Measurements from ENCODE around the gene ABTB1.

Gene ABTB1

DNA sequence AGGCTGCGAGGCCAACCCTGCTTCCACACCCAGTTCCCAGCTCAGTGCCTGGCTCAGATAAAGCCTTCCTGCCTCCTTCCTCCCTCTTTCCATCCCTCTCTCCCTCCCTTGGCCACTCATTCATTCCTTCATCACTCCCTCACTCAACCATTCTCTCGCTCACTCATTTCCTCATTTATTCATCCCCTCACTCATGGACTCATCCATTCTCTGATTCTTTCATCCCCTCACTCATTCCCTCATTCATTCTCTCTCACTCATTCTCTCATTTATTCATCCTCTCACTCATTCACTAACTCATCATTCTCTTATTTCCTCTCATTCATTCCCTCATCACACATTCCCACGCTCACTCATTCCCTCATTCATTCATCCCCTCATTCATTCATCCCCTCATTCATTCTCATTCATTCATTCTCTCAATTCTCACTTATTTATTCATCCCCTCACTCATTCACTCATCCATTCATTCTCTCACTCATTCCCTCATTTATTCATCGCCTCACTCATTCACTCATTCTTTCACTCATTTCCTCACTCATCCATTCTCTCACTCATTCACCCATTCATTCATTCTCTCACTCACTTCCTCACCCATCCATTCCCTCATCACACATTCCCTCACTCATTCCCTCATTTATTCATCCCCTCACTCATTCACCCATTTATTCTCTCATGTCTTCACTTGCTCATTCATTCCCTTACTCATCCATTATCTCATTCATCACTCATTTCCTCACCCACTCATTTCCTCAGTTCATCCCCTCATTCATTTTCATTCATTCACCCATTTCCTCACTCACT lies 13.2 kb downstream of the ABTB1 start:
- no peak overlapping the region for H3K4me3 ChIP-seq (ENCODE audit: low read depth, low read length)

DNA sequence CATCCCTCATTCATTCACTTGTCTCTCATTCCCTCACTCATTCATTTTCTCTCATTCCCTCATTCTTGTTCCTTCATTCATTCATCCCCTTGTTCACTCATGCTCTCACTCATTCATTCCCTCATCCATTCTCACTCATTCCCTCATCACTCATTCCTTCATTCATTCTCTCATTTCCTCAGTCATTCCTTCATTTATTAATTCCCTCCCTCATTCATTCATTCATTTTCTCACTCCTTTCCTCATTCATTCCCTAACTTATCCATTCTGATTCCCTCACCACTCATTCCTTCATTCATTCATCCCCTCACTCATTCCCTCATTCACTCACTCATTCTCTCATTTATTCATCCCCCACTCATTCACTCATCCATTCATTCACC lies 13.8 kb downstream of the ABTB1 start:
- no peak overlapping the region for H3K4me3 ChIP-seq (ENCODE audit: low read depth, low read length)

DNA sequence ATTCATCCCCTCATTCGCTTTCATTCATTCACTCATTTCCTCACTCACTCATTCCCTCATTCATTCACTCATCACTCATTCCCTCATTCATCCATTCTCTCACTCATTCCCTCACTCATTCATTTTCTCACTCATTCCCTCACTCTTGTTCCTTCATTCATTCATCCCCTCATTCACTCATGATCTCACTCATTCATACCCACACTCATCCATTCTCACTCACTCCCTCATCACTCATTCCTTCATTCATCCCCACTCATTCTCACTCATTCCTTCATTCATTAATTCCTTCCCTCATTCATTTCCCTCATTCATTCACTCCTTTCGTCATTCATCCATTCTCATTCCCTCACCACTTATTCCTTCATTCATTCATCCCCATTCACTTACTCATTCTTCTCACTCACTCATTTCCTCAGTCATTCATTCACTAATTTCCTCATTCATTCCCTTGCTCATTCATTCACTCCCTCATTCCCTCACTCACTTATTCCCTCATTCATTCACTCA lies 14.5 kb downstream of the ABTB1 start:
- H3K4me3 ChIP-seq (ENCODE audit: low read depth, low read length), result no peak overlapping the region

GRCh38 chr3:127688022-127688415 lies 15.3 kb downstream of the ABTB1 start:
- no peak overlapping the region for H3K4me3 ChIP-seq (ENCODE audit: low read depth, low read length)

DNA sequence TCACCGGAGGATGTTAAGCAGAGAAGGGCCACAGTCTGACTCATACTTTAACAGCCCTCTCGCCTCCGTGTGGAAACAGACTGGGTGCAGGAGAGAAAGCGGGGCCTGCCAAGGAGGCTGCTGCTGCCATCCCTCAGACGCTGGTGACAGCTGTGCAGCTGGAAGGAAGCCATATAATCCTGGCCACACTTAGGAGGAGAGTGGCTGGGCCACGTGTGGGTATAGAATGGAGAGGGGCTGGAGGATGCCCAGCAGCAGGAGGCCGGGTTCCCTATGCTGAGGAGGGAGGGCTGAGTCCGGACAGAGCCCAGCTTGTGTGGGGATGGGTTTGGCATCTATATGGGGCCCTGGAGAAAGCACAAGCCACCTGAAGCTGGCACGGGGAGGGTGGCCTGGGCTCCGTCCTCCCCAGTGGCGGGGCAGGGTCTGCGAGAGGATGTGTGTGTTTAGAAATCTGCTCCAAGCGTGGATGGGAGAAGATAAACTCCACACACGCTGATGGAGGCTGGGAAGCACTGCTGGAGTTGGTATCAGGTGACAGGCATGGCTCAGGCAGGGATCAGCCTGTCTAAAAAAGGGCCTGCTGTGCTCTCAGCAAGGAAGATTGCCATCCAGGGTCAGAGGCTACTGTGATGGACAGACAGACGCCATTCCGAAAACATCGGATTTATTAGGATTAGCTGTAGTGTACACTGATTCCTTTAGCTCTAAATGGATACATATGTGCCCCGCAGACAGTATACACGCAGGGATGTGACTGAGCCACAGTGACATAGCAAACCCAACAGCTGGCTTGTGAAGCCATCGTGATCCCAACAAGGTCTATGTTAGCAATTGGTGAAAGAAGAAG lies 15.9 kb downstream of the ABTB1 start:
- H3K4me3 ChIP-seq (ENCODE audit: low read depth, low read length), result no peak overlapping the region

DNA sequence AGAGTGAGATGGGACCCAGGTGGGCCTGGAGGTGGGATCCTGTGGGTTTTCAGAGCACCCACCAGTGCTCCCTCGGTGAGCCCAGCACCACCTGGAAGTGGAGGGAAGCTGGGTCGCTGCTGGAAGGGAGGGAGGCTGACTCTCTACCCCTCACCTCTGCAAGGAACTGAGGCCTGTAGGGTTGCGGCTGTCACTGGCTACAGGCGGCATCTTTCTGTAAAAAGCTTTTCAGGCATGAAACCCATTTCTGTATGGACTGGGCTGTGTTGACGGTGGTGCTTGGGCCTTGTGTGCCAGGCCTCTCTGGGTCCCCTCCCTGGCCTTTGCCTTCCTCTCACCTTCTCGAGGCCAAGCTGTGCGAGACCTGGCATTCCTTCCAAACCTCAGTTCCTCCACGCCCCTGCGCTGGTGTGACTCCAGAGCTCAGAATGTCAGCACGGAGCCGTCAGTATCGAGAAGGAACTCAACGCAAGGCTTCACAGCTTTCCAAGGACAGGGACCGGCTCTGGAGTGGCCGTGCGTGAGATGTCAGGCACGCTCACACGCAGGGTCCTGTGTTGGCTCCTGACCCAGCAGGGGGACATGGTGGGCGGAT lies 16.6 kb downstream of the ABTB1 start:
- no peak overlapping the region for H3K4me3 ChIP-seq (ENCODE audit: low read depth, low read length)

DNA sequence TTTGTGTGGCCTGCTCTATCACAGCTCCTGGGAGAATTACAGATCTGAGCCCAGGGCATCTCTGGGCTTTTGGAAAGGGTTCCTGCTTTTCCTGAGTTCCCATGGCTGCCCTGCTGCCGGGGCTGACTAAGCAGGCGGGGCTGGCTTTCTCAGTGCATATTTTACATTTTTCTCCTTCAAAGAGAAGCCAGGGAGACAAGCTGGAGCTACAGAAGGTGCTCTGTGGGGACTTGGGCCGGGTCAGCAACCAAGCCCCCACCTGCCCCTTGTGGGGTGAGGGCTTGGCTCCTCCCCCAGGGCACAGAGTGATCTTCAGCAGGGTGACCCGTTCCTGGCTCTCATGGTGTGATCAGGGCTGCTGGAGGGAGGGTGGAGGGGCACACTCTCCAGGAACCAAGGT lies 17.4 kb downstream of the ABTB1 start:
- no peak overlapping the region for H3K4me3 ChIP-seq (ENCODE audit: low read depth, low read length)

DNA sequence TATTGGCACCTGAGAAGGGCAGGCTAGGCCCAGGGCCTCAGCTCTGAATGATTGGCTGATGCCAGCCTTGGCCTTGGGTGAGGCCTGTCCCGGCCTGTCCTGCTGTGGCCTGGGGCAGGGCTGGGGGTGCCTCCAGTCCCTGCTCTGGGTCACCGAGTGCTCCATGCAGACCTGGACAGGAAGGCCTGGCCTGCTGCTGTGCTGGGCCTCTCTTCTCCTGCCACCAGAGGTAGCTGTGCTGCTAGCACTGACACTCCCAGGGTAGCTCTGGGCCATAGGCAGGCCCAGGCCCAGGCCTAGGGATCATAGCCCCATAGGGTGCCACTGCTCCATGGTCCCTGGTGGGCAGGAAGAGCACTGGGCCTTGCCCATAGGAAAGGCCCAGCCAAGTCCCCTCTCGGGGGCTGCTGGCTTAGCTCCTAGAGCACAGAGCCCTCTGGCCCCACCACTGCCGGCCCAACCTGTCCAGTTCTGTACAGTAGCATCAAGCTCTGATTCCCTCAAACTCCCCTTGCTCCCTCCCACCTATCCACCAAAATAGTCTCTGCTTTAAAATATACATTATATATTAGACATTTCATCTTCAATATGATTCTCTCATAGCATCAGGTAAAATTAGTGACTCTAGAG lies 18.2 kb downstream of the ABTB1 start:
- H3K4me3 ChIP-seq (ENCODE audit: low read depth, low read length), result no peak overlapping the region

GRCh38 chr3:127691489-127691888 lies 18.7 kb downstream of the ABTB1 start:
- H3K4me3 ChIP-seq (ENCODE audit: low read depth, low read length), result no peak overlapping the region

- H3K4me3 ChIP-seq (ENCODE audit: low read depth, low read length), result no peak overlapping the region
Measured at GRCh38 chr3:127691974-127692373, 19.2 kb downstream of the ABTB1 start.

DNA sequence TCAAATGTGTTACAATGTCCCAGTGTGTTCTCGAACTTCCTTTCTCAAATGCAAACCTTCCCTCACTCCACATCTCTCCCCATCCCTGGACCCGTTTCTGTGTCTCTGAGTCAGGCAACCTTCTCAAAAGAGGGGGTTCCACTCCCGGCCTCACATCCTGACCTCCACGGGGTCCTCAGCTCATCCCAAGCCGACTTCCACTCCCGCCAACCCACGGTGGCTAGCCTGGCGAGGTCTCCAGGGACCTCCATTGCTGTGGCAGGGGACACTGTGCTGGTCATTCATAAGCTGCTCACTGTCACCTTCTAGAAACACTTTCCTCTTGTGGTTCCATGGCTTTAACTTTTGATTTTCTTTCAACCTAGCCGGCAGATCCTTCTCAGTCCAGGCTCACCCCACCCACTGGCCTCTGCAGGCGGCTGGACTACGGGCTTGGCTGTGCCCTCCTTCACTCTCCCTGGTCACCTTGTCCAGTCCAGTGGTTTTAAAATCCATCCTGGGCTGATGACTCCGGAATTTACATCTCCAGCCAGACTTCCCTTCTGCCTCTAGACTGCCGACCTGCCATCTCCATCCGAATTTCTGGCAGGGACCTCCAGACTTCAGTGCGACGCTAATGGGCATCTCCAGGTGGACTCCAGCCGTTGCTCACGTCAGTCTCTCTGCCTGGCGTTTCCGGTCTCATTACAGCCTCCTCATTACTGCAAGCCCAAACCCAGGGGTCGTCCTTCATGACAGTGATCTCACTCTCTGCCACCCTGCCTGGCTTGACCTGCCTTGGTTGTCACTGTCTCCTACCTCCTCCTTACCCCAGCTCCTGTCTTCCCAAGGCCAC lies 20.0 kb downstream of the ABTB1 start:
- no peak overlapping the region for H3K4me3 ChIP-seq (ENCODE audit: low read depth, low read length)

GRCh38 chr3:127693336-127693843 lies 20.6 kb downstream of the ABTB1 start:
- no peak overlapping the region for H3K4me3 ChIP-seq (ENCODE audit: low read depth, low read length)

DNA sequence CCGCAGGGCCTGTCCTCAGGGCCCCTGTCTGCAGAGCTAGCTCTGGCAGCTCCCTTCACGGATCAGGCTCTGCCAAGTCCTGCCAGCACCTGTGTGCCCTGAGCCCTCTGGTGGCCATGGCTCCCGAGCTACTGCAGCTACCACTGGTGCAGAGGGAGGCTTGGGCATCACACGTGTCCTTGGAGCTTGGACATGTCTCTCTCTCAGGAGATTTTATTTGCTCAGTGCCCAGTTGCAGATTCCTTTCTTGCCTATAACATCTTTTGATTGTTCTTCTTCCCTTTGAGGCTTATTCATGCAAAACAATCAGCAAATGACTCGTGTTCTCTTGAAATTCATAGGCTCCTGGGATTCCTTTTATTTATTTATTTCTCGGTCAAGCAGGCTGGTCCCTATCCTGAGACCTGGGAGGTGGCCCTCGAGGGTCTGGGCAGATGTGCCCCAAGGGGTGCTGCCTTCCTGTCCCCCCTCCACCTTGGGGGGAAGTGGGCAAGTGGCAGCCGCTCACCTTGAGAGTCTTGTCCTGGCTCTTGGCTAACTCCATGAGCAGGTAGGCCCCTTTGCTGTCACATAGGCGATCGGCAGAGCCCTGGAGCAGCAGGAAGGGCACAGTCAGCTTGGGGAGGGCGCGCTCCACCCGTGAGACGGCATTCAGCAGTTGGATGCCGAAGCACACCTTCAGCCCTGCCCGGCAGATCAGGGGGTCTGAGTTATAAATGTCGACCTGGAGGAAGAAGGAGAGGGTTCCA lies 21.9 kb downstream of the ABTB1 start:
- no peak overlapping the region for H3K4me3 ChIP-seq (ENCODE audit: low read depth, low read length)

GRCh38 chr3:127697551-127698240 lies 24.9 kb downstream of the ABTB1 start:
- H3K4me3 ChIP-seq (ENCODE audit: low read depth, low read length), result no peak overlapping the region

DNA sequence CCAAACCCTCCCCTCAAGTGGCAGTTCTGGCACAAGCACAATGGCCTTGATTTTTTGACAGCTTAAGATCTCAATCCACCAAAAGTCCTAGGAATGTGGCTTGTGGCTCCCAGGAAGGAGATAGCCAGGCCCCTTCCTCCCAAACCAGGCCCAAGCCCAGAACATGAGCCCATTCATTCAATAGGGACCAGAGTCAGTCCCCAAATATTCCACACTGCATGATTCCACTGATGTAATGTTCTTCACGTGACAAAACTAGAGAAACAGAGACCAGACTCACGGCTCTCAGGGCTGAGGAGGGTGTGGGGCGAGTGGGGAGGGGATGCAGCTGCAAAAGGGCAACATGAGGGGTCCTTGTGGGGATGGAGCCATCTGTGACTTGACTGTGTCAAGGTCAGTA lies 25.5 kb downstream of the ABTB1 start:
- no peak overlapping the region for H3K4me3 ChIP-seq (ENCODE audit: low read depth, low read length)

DNA sequence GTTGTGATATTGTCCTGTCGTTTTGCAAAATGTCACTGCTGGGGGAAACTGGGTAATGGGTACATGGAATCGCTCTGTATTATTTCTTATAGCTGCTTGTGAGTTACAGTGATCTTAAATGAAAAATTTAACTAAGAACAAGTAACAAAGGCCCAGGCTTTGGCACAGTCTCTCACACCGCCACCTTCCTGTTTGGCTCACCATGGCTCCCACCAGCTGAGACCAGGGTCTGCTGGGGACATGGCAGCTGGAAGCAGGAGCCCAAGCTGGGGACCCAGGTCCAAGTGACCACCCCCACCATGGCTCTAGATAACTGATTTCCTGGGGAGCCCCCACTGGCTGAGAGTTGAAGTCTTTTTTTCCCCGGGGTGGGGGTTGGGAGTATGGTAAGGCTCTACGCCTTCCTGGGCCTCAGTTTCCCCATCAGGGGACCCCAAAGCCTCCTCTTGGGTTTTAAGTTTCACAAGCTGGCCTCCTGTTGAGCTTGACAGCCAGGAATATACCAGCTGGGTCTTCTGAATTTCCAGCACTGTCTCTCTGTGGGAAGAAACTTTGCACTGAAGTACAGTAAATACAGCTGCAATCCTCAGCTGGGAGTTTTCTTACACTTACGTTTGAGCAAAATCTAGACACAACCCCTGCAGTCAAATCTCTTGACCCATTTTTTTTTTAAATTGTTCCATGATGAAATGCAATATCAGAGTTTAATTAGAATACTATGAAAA lies 26.1 kb downstream of the ABTB1 start:
- H3K4me3 ChIP-seq (ENCODE audit: low read depth, low read length), result no peak overlapping the region

DNA sequence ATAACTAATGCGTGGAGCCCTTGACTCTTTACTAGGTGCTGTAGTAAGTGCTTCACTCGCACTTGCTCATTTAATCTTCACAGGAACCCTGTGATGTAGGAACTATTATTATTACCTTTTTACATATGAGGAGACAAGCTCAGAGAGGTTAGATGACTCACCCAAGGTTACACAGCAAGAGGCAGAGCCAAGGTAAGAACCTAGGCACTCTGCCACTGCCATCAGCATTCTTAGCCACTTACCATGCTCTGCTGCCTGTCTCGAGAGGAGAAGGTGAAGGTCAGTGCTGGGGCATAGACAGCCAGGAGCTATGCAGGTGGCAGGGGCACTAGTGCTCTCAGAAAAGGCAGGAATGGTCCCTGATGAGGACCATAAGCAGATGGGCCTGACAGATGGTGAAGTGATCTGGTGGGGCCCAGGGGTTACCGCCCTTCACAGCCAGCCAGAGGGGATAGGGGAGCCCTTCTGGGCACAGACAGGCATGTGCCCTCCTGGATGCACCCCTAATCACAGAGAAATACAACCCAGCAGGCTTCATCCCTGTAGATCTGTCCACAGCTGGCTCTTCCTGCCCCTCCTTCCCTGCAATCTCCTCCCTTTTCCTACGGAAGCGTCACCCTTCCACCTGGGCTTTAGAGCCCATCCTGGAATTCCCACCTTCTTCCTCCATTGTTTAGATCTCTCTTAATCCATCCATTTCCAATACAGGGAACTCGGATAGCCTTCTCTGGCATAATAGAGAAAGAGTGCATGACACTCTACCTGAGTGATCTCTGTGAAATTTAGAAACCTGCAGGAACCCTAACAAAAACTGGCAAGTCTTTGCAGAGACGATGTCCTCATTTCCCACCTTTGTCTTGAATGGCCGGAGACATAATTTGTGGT lies 26.9 kb downstream of the ABTB1 start:
- H3K4me3 ChIP-seq (ENCODE audit: low read depth, low read length), result no peak overlapping the region
